HG03025 (cell line): ENCODE data around the gene FBXL4.

Experiments used
- ATAC-seq: cut with Tn5 transposase; IDR thresholded peaks from one replicate; pipeline ENCODE4 v1.9.1; 2021; ENCODE audit warnings: mild to moderate bottlenecking, moderate library complexity; ENCODE audit not compliant: unreplicated experiment, low FRiP score

FBXL4 gene

GRCh38 chr6:98828941-98829411 is 118.8 kb downstream of the FBXL4 start:
- no peak for ATAC-seq

DNA sequence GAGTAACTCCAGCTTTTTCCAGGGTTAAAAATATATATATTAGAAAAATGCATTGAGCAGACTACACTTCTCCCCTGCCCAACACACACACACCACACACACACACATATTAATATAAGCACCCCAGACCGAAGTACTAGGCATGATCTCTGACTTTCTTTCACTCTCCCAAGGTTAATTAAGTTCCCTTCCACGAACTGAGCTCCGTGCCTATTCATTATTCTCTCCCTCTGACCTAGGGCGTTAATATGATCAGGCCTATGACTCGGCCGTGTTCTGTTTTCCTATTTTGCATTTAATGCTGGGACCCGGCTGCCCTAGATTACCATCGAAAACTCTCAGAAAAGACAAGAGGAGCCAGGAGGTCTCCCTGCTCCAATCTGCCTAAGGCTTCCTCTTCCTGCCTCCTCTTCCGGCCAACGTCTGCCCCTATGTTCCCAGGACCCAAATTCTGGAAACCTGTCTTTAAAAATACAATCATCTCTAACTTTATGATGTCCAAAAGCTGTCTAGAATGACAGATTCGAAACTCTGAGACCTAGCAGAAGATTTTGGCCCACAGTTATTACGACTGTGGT is 119.4 kb downstream of the FBXL4 start:
- ATAC-seq = no peak

GRCh38 chr6:98827295-98828159 is 120.2 kb downstream of the FBXL4 start:
- no peak for ATAC-seq

DNA sequence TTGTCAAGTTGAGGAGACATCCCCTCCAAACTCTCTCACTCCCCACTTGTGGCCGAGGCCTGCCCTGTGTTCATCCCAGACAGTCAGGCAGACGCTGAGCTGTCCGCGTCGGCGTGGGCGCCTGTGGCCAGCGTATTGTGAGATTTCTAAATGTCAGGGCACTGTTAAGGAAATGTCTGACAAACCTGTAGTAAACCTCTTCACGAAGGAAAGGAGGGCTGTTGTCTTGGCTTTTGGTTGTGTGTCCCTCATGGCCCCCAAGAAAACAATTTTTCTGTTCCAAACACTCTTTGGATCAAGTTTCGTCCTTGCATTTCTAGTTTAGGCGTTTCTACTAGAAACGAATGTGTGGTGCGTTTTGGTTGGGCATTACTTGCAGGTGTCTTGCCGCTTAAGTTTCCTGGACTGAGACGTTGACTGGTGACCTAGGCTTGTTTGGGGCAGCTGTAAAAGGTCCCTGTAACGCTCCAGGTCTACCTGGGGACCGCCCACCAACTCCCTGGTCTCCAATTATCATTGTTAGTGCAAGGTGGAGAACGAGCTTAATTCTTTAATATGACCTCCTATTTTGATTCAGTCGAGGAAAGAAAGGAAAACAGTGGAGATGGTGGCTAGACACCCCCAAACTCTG is 122.0 kb downstream of the FBXL4 start:
- ATAC-seq = no peak

DNA sequence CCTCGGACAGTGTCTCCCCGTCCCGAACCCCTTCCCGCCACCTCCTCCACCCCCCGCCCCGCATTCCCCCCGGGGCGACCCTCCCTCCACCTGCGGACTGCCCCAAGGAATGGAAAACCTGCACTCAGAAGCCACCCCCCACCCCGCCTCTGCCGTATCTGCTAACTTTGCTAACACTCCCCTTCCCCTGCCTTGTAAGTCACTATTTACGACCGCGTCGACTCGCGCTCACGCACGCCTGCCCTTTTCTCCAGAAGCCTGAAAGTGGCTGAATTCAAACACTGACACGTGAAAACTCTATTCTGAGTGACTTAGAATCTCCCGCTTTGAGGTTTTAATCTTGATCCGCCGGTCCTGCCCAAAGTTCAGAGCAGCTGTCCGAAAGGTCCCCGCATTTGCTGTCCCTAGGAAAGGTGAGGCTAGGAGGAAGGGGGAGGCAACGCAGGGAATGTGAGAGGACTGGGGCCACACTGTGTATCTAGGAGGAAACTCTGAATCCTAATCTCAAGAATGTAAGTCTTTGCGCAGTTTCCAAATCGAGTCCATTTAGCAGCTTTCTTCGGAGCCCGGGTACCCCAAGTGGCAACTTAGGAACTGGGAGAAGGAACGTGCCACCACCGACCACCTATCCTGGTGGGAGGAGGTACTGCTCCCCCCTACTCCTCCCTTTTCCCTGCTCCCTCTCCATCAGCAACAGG is 122.7 kb downstream of the FBXL4 start:
- ATAC-seq = no peak

GRCh38 chr6:98824162-98824901 is 123.4 kb downstream of the FBXL4 start:
- ATAC-seq = no peak

GRCh38 chr6:98823428-98824161 is 124.2 kb downstream of the FBXL4 start:
- no peak for ATAC-seq

DNA sequence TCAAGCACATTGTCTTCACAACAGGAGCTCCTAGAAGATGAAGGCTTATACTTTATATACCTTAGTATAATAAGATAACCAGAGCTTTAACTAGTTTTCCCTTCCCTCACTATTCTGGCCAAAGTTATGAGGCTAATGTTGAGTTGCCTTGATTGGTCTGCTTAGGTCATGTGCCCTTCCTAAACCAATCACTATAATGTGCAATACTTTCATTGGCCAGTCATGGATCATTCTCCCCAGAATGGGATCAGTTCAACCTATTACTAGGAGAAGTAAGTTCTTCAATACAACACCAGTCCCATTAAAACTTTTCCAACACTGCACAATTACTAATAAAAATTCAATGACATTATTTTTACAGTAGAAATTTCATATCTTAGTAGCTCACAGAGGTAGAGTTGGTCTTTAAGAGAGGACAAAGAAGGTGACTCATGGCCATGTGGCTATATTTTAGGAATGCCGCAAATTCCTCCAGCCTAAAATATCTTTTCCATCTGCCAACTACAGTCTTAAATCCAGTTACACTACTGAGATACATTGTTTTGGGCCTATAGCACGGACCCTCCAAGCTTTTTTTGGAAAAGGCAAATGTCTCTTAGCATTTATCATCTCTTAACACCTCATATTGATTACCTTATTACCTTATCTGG is 125.9 kb downstream of the FBXL4 start:
- no peak for ATAC-seq
